ENCODE results near the gene NACA2. TPM values are rescaled to one million over a fixed set of nuclear protein-coding genes. Genes with fewer than 3 reads are reported as not detected.

NACA2 gene
- 0.15 TPM in 1 of 5 replicates, not detected in the others for total RNA-seq (2022; extraction: Qiagen RNA extraction)

DNA sequence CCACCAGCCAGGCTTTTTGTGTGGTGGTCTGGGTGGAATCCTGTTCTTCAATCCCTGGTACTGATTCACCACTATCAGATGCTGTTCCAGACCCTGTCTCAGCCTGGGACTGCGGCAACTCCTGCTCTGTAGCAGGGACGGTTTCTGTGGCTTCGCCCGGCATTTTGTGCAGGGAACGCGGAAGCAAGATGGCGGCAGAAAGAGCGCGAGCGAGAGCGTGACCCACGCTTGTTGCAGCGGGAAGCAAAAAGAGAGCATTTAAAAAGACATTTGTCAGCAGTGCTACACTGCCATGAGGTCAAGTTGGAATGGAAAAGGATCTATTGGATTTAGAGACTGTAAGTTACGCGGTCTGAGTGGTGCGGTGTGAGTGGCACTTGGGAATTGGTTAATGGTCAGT is at the start of gene NACA2:
Gene NACA2 (minus strand): TSS at position 202 of the 400 bp plus-strand sequence. CDS start 39 bp downstream, at position 163.

Other genes with a start within 250 kb of the NACA2 start
- gene TBX2, start 191.4 kb downstream of the NACA2 start, total RNA-seq (2022; extraction: Qiagen RNA extraction), result 3.7 to 6.3 TPM (median 5.3 TPM) in 5 replicates
- gene TBX4, start 138.8 kb downstream of the NACA2 start, total RNA-seq (2022; extraction: Qiagen RNA extraction), result 0.12 to 0.41 TPM (median 0.30 TPM) in 5 replicates

Measured in A549 treated with Hydrocortisone at 1 μM for 4 hours (cell line).